DND-41 (cell line): ENCODE results near the gene SKAP1.

Source experiments
- ATAC-seq: fragments of 200-7000 bp; cut with Tn5 transposase; 3 replicates; pipeline ENCODE4 v1.9.1; 2021; ENCODE audit warnings: low read depth; ENCODE audit not compliant: insufficient read depth
- DNase-seq: peaks from one replicate; pipeline ENCODE4 v3.0.0-alpha.2; 2020
- H2AFZ ChIP-seq: 2 replicates; pipeline ENCODE4 v1.6.0; 2012; ENCODE audit warnings: low read depth, low read length
- H3K27ac ChIP-seq: 2 replicates; pipeline ENCODE4 v1.5.1; 2012; ENCODE audit warnings: low read length, inconsistent platforms
- H3K27me3 ChIP-seq: fragments of 200-600 bp; sonication (generic); 2 replicates; pipeline ENCODE4 v1.6.0; 2012; ENCODE audit warnings: low read length, mild to moderate bottlenecking, inconsistent platforms; ENCODE audit not compliant: insufficient read depth, poor library complexity
- H3K36me3 ChIP-seq: 2 replicates; pipeline ENCODE4 v1.5.1; 2012; ENCODE audit warnings: low read length, inconsistent platforms; ENCODE audit not compliant: insufficient read depth
- H3K4me1 ChIP-seq: 2 replicates; pipeline ENCODE4 v1.5.1; 2012; ENCODE audit warnings: mild to moderate bottlenecking, low read length; ENCODE audit not compliant: insufficient read depth
- H3K4me2 ChIP-seq: 2 replicates; pipeline ENCODE4 v1.6.0; 2012; ENCODE audit warnings: mild to moderate bottlenecking, moderate library complexity, low read length, inconsistent platforms; ENCODE audit not compliant: insufficient read depth
- H3K4me3 ChIP-seq, 2 experiments: fragments of 200-600 bp in 1 of 2; shearing (Covaris generic) in 1 of 2; 2 replicates each; pipeline ENCODE4 v1.5.1; 2012 to 2016; ENCODE audit warnings: inconsistent platforms in 2 of 2, low read length in 2 of 2, mild to moderate bottlenecking in 2 of 2, low read depth in 1 of 2, moderate library complexity in 1 of 2
- H3K79me2 ChIP-seq: 2 replicates; pipeline ENCODE4 v1.6.0; 2012; ENCODE audit warnings: low read length, inconsistent platforms; ENCODE audit not compliant: insufficient read depth
- H3K9ac ChIP-seq: 2 replicates; pipeline ENCODE4 v1.6.0; 2012; ENCODE audit warnings: low read depth, mild to moderate bottlenecking, inconsistent platforms, low read length, moderate library complexity
- H3K9me3 ChIP-seq: 2 replicates; pipeline ENCODE4 v1.5.1; 2012; ENCODE audit warnings: low read length, moderate library complexity, mild to moderate bottlenecking, inconsistent platforms; ENCODE audit not compliant: insufficient read depth, severe bottlenecking
- H4K20me1 ChIP-seq: 2 replicates; pipeline ENCODE4 v1.6.0; 2012; ENCODE audit warnings: low read length; ENCODE audit not compliant: insufficient read depth
- CTCF ChIP-seq: IDR thresholded peaks from 2 replicates; pipeline ENCODE4 v1.5.1; 2012; ENCODE audit warnings: borderline replicate concordance, low read length, moderate library complexity, mild to moderate bottlenecking; ENCODE audit not compliant: poor library complexity, severe bottlenecking; ENCODE audit errors: extremely low read depth
- EZH2 ChIP-seq: IDR thresholded peaks from 3 replicates; pipeline ENCODE4 v1.6.1; 2012; ENCODE audit warnings: borderline replicate concordance, low read depth, mild to moderate bottlenecking, moderate library complexity, low read length, inconsistent platforms; ENCODE audit not compliant: severe bottlenecking

The SKAP1 gene

DNA sequence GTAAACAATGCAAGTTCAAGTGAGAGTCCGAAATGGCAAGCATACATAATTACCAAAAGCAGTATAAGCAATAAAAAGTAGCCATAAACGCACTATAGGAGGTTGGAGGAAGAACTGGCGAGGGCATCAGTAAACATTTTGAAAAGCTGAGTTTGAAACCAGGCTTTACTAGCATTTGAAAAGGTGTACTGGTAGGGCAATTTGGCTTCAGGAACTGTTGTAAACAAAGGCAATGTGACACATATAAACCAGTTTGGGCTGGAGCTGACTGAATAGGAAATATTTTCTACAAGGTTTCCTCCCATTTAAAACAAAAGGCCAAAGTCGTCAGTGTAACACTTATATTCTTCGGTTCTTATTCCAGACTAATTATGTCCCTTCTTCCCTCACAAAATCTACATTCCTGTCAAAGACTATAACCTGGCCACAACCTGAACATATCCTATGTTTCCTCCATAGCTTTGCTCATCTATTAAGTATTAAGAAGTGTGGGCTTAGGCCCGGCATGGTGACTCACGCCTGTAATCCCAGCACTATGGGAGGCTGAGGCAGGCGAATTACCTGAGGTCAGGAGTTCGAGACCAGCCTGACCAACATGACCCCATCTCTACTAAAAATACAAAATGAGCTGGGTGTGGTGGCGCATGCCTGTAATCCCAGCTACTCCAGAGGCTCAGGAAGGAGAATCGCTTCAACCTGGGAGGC, 336.5 kb downstream of the SKAP1 start:
- Histone ChIP-seq H3K4me2 (no peak overlapping the region), H3K79me2 (peaks cover 98% of the 10 kb centered on the region), H3K4me3 (no peak overlapping the region), H3K4me1 (peaks cover 5% of the 10 kb centered on the region), H3K9ac (no peak overlapping the region), H3K27me3 (no peaks in the 10 kb centered on the region), H3K27ac (no peak overlapping the region), H3K36me3 (peaks cover 39% of the 10 kb centered on the region), H4K20me1 (peaks cover 55% of the 10 kb centered on the region; the same call in 1 of the 2 replicates), H2AFZ (no peak overlapping the region), H3K9me3 (no peaks in the 10 kb centered on the region)
- TF ChIP-seq CTCF: no peak
- no peak for TF ChIP-seq EZH2
- DNase-seq: no peak
- ATAC-seq: no peak

DNA sequence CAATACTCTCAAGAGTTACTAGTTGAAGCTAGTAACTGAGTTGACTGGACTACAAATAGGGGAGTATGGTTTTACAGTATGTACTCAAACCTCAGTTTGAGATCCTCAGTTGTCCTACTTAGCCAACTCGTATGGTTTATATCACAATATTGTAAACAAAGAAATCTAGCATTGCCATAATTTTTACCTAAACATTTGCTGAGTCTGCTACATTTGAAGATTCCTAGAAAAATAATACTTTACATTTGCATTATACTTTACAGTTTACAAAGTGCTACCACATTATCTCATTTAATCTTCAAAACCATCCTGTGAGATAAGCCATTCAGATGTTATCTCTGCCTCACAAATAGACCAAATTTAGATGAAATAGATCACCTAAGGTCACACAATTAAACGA, 345.1 kb downstream of the SKAP1 start:
- Histone ChIP-seq H3K79me2 (peaks cover 92% of the 10 kb centered on the region), H4K20me1 (peaks cover 45% of the 10 kb centered on the region), H3K9ac (no peak overlapping the region)

More for the DNA sequence above, 345.1 kb downstream of the SKAP1 start:
- H3K4me3 ChIP-seq: no peak overlapping the region
- H3K27me3 ChIP-seq: no peaks in the 10 kb centered on the region
- H2AFZ ChIP-seq: no peak overlapping the region
- H3K9me3 ChIP-seq: no peaks in the 10 kb centered on the region
- no peak for ATAC-seq
- DNase-seq: no peak
- no peaks in the 10 kb centered on the region; the same call in 1 of the 2 replicates for H3K36me3 ChIP-seq
- no peak overlapping the region for H3K4me2 ChIP-seq
- TF ChIP-seq EZH2: no peak
- TF ChIP-seq CTCF: no peak
- no peaks in the 10 kb centered on the region for H3K4me1 ChIP-seq
- H3K27ac ChIP-seq: no peak overlapping the region
